Frontal cortex (tissue), 4 donors: ENCODE data around the gene NMT1. TPM values are rescaled to one million over a fixed set of nuclear protein-coding genes. Genes with fewer than 3 reads are reported as not detected.

ENCODE experiments used
- DNase-seq, 2 donors: peaks; one replicate each; pipeline ENCODE4 v3.0.0; 2012; ENCODE audit warnings: low spot score in 2 of 2
- FAIRE-seq: peaks from 2 replicates; lab custom pipeline; 2012; peaks lifted over from hg19 to GRCh38; lab: Jason Lieb, UNC
- total RNA-seq: library from RNA; depleted of rRNA; stranded (reverse); fragments of >200 nt; gene quantifications from one replicate; pipeline ENCODE4 v1.2.3, GENCODE V29; 2014
- donor health status: control.
- donor health status: control.
- donor health status: control.

The NMT1 gene
- 29.3 TPM for total RNA-seq

DNA sequence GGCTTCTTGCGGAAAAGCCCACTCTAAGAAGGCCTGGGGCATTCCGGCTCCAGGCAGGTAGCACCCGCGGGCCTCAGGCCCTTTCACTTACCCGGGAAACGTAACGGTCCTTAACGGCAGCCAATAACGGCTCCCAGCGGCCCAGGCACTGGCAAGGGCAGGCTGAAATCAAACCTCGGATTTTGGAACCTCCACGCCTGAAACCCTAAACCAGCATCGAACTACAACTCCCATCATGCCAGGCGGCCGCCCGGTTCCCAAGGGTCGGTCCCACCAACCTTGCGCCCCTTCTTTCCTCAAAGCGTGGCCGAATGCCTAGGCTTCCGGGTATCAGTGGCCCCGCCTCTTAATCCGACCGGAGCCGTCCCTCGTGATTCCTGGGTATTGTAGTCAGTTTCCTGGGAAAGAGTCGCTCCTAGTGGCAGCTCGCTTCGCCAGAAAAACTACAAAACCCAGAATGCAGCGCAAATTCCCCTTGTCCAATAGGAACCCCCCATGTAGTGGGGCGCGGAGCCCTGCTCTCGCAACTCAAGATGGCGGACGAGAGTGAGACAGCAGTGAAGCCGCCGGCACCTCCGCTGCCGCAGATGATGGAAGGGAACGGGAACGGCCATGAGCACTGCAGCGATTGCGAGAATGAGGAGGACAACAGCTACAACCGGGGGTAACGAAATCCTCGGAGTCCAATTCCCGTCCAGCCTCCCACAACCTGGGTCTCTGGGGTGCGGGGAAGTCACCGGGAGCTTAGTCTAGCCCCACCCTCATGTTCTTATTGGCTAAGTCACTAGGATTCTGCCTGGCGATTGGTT is at the start of gene NMT1:
Gene NMT1, plus strand, starts transcription at position 521 of the 809 bp plus-strand sequence. Its CDS starts 13 bp downstream, at position 534.
- DNase-seq (peak; percentile 85 to 87), FAIRE-seq (peak; percentile 79)

DNA sequence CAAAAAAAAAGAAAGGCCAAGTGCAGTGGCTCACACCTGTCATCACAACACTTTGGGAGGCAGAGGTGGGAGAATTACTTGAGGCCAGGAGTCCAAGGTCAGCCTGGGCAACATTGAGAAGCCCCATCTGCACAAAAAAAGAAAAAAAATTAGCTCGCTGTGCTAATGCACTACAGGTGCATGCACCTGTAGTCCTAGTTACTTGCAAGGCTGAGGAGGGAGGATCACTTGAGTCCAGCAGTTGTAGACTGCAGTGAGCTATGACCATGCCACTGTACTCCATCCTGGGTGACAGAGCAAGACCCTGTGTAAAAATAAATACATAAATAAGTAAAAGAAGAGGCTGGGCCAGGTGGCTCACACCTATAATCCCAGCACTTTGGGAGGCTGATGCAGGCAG is 49.4 kb upstream of the NMT1 start:
- FAIRE-seq, result no peak

GRCh38 chr17:45013021-45013997 is 47.8 kb upstream of the NMT1 start:
- FAIRE-seq (no peak), DNase-seq (no peak)

More for the DNA sequence above, 49.4 kb upstream of the NMT1 start:
- DNase-seq, result no peak

- DNase-seq, result no peak
- FAIRE-seq, result no peak
These were observed 44.9 kb upstream of the NMT1 start for GRCh38 chr17:45016237-45016636.

DNA sequence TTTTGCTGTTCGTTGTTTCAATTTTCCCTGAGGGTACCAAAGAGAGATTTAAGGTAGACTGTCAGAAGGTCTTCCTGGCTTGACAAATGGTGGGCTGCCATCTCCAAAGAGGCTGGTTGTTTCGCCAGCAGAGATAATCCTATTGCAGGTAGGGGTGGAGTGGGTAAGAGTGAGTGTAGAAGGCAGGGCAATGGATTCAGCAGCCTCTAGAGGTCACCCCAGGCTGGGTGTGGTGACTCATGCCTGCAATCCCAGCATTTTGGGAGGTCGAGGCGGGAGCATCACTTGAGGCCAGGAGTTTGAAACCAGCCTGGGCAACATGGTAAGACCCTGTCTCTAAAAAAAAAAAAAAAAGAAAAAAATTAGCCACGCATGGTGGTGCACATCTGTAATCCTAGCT is 44.3 kb upstream of the NMT1 start:
- FAIRE-seq, result no peak
- no peak for DNase-seq

GRCh38 chr17:45018514-45018847 is 42.6 kb upstream of the NMT1 start:
- DNase-seq (no peak), FAIRE-seq (no peak)

- DNase-seq, result peak; percentile 76 to 78
- no peak for FAIRE-seq
These were observed 42.0 kb upstream of the NMT1 start for GRCh38 chr17:45018848-45019711.

GRCh38 chr17:45020354-45021138 is 40.6 kb upstream of the NMT1 start:
- DNase-seq, result peak in 1 of 2 donors; percentile 54
- no peak for FAIRE-seq

DNA sequence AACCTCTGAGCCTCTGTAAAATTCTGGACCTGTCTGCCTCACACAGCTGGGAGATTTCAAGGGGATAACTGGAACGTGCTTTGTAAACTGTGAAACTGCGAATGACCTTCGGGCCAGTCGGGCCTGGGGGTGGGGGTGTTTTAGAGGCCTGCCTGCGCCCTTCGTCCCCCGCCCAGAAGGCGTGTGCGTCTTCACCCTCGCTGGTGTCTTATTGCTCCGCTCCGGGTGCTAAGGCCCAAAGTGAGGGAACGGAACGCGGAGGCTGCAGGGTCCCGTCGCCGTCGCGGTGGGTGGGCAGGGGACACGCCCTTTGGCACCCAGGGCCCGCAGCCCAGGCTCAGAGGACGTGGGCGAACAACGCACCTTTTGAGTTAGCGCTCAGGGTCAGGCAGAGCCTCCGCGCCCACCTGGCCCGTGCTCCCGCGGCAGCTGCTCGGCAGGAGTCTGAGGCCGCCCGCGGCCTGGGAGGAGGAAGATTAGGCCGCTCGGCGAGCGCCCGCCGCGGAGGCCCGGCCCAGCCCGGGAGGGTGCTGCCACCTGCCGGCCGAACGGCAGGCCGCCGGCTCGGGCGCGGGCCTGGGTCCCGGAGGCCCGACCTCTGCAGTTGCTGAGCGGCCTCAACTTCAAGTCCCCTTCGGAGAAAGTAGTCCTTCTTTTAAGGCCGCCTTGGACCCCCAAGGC is 39.4 kb upstream of the NMT1 start:
- peak; percentile 85 to 92 for DNase-seq
- no peak for FAIRE-seq

DNA sequence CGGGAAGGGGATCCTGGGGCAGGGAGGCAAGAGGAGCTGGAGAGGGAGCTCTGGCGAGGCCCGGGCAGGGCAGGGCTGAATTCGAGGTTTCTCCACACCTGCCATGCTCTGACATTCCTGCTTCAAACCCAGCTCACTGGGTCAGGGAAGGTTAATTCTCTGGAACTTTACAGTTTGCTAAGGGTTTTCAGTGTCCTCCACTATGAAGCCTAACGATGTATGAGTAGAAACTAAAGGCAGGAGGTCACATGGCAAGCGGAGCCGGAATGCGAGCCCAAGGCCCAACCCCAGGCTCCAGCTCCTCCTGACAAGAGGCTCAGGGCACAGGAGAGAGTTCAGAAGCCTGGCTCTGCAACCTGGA is 38.8 kb upstream of the NMT1 start:
- DNase-seq (no peak), FAIRE-seq (no peak)

DNA sequence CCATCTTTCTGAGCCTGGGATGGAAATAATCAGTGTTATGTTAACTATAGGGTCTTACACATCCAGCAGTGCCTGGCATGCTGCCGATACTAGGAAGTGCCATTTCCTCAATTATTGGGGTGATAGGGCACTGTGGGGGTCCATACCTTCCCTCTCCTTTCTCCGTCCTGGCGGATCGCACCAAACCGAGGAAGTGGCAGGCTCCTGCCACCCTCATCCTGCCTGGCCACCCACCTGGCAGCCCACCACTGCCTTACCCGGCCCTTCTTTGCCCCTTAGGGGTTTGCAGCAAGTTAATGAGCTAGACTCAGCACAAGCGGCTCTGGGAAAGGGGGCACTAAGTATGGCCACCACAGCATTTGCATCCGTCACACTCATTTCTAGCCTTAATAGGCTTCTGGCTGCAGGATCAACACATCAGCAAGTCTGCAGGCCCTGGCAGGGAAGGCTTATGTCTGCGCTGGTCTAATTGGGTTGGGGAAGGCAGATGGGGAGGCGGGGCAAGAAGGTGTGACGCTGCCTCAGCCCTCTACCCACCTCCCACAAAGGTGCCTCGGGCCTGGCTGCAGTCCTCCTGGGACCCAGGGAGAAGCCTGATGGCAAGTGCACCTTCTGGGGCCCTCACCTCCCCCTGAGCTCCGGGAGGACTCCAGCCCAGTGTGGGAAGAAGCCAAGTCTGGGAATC is 38.3 kb upstream of the NMT1 start:
- no peak for DNase-seq
- no peak for FAIRE-seq

- no peak for FAIRE-seq
- DNase-seq, result no peak
These were observed 32.0 kb upstream of the NMT1 start for GRCh38 chr17:45029096-45029495.

- FAIRE-seq, result no peak
- DNase-seq, result no peak
These were observed 31.2 kb upstream of the NMT1 start for GRCh38 chr17:45029758-45030423.

- no peak for FAIRE-seq
- DNase-seq, result no peak
These were observed 30.4 kb upstream of the NMT1 start for GRCh38 chr17:45030733-45031132.

DNA sequence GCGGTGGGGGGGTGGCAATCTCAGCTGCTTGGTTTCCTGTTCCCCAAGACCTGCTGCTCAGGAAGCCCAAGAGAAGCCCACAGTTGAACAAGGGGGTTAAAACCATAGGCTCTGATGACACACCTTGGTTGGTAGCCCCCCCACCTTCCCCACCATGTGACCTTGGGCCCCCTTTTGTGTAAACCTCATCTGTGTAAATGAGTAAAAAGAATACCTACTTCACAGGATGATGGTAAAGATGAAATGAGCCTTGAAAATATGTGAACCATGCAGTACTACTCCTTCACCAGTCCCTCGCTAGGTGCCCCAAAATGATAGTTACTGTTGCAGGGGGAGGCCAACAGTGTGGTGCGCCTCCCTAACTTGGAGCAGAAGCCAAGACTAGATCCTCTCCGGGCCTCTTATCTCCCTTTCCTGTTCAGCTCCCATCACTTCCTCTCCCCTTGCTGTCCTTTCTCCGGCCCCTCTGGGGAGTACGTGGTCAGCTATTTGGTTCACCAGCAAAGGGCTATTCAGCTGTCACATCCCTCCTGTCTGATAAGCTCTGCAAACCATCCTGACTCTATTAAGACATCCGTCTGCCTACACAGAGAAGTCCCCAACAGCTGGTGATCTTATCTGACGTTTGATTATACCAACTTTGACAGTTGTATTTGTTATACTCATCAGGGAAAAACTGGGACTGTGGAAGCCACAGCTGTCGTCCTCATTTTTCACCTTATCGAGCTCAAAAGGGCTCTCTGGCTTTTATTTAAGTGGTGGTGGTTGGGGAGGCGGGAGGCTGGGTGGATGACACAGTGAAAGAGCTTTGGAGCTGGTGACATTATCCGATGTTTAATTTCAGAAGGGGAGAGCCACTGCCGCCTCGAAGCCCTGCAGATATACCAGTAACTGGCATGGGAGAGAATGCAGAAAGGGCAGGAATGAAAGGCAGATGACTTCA is 29.6 kb upstream of the NMT1 start:
- FAIRE-seq, result no peak
- DNase-seq, result no peak

GRCh38 chr17:45032174-45032541 is 29.0 kb upstream of the NMT1 start:
- no peak for FAIRE-seq
- DNase-seq, result no peak

GRCh38 chr17:45034599-45034998 is 26.5 kb upstream of the NMT1 start:
- FAIRE-seq, result no peak

More at GRCh38 chr17:45034599-45034998, 26.5 kb upstream of the NMT1 start:
- no peak for DNase-seq
